Mucosa of rectum (tissue), 2 donors: ENCODE results near the gene BID.

ENCODE experiments used
- H3K27ac ChIP-seq, 2 donors: one replicate each; pipeline ENCODE4 v1.7.0; 2013; ENCODE audit warnings: inconsistent platforms in 2 of 2, low read depth in 2 of 2, low read length in 2 of 2
- H3K27me3 ChIP-seq, 2 donors: one replicate each; pipeline ENCODE4 v1.7.0; 2013; ENCODE audit warnings: low read length in 2 of 2; ENCODE audit not compliant: control insufficient read depth in 2 of 2, insufficient read depth in 2 of 2
- H3K36me3 ChIP-seq, 2 donors: one replicate each; pipeline ENCODE4 v1.7.0; 2013; ENCODE audit warnings: low read length in 2 of 2; ENCODE audit not compliant: control insufficient read depth in 2 of 2, insufficient read depth in 2 of 2
- H3K4me1 ChIP-seq, 2 donors: one replicate each; pipeline ENCODE4 v1.7.0; 2013; ENCODE audit warnings: low read length in 2 of 2, mild to moderate bottlenecking in 1 of 2; ENCODE audit not compliant: control insufficient read depth in 2 of 2, insufficient read depth in 2 of 2
- H3K4me3 ChIP-seq, 2 donors: one replicate each; pipeline ENCODE4 v1.7.0; 2013; ENCODE audit warnings: low read length in 2 of 2
- H3K9ac ChIP-seq, 2 donors: one replicate each; pipeline ENCODE4 v1.7.0; 2013; ENCODE audit warnings: low read length in 2 of 2, low read depth in 1 of 2, mild to moderate bottlenecking in 1 of 2
- H3K9me3 ChIP-seq, 2 donors: one replicate each; pipeline ENCODE4 v1.7.0; 2013; ENCODE audit warnings: low read length in 2 of 2; ENCODE audit not compliant: control insufficient read depth in 2 of 2
- donor health status: healthy.
- donor health status: Normal muscosa, but diverticular disease.

BID gene

GRCh38 chr22:17804331-17805080, 30.2 kb upstream of the BID start:
- H3K9ac ChIP-seq: no peak overlapping the region
- H3K27ac ChIP-seq: no peak overlapping the region
- H3K36me3 ChIP-seq: peaks cover 45 to 55% of the 10 kb centered on the region in 2 donors
- no peaks in the 10 kb centered on the region for H3K4me1 ChIP-seq
- no peak overlapping the region for H3K4me3 ChIP-seq
- no peaks in the 10 kb centered on the region for H3K27me3 ChIP-seq
- H3K9me3 ChIP-seq: no peaks in the 10 kb centered on the region

GRCh38 chr22:17803609-17804270, 29.5 kb upstream of the BID start:
- H3K27ac ChIP-seq: no peak overlapping the region
- peaks cover 39 to 49% of the 10 kb centered on the region in 2 donors for H3K36me3 ChIP-seq

GRCh38 chr22:17802822-17803221, 28.6 kb upstream of the BID start:
- H3K4me3 ChIP-seq: no peak overlapping the region
- H3K9ac ChIP-seq: no peak overlapping the region
- no peak overlapping the region for H3K27ac ChIP-seq
- peaks cover 31 to 40% of the 10 kb centered on the region in 2 donors for H3K36me3 ChIP-seq
- H3K9me3 ChIP-seq: no peaks in the 10 kb centered on the region
- H3K4me1 ChIP-seq: no peaks in the 10 kb centered on the region
- H3K27me3 ChIP-seq: no peaks in the 10 kb centered on the region

More at GRCh38 chr22:17803609-17804270, 29.5 kb upstream of the BID start:
- Histone ChIP-seq H3K9ac (no peak overlapping the region), H3K9me3 (no peaks in the 10 kb centered on the region), H3K27me3 (no peaks in the 10 kb centered on the region), H3K4me3 (no peak overlapping the region), H3K4me1 (no peaks in the 10 kb centered on the region)

GRCh38 chr22:17802411-17802810, 28.1 kb upstream of the BID start:
- Histone ChIP-seq H3K9ac (no peak overlapping the region), H3K4me3 (no peak overlapping the region), H3K27ac (no peak overlapping the region), H3K27me3 (no peaks in the 10 kb centered on the region), H3K36me3 (peaks cover 27 to 36% of the 10 kb centered on the region in 2 donors), H3K9me3 (no peaks in the 10 kb centered on the region), H3K4me1 (no peaks in the 10 kb centered on the region)

GRCh38 chr22:17797721-17798559, 23.7 kb upstream of the BID start:
- no peaks in the 10 kb centered on the region for H3K9me3 ChIP-seq
- no peak overlapping the region for H3K27ac ChIP-seq
- peaks cover 14 to 20% of the 10 kb centered on the region in 2 donors for H3K36me3 ChIP-seq
- H3K4me1 ChIP-seq: no peaks in the 10 kb centered on the region
- no peak overlapping the region for H3K9ac ChIP-seq
- H3K4me3 ChIP-seq: no peak overlapping the region
- no peaks in the 10 kb centered on the region for H3K27me3 ChIP-seq

GRCh38 chr22:17796695-17797094, 22.4 kb upstream of the BID start:
- H3K9ac ChIP-seq: no peak overlapping the region
- H3K27ac ChIP-seq: no peak overlapping the region
- H3K4me3 ChIP-seq: no peak overlapping the region
- H3K27me3 ChIP-seq: no peaks in the 10 kb centered on the region
- no peaks in the 10 kb centered on the region for H3K9me3 ChIP-seq
- no peaks in the 10 kb centered on the region for H3K4me1 ChIP-seq
- peaks cover 14 to 18% of the 10 kb centered on the region in 2 donors for H3K36me3 ChIP-seq

- Histone ChIP-seq H3K9me3 (no peaks in the 10 kb centered on the region), H3K27me3 (no peaks in the 10 kb centered on the region), H3K36me3 (peaks cover 17 to 21% of the 10 kb centered on the region in 2 donors), H3K4me1 (no peaks in the 10 kb centered on the region), H3K4me3 (no peak overlapping the region), H3K9ac (no peak overlapping the region), H3K27ac (no peak overlapping the region)
Measured at GRCh38 chr22:17795661-17796548, 21.6 kb upstream of the BID start.

- Histone ChIP-seq H3K36me3 (peaks cover 27 to 31% of the 10 kb centered on the region in 2 donors), H3K27ac (no peak overlapping the region), H3K9ac (no peak overlapping the region), H3K4me1 (no peaks in the 10 kb centered on the region), H3K27me3 (no peaks in the 10 kb centered on the region), H3K4me3 (no peak overlapping the region), H3K9me3 (no peaks in the 10 kb centered on the region)
Measured at GRCh38 chr22:17794726-17795542, 20.7 kb upstream of the BID start.

GRCh38 chr22:17792854-17793434, 18.7 kb upstream of the BID start:
- H3K27ac ChIP-seq: no peak overlapping the region
- H3K4me1 ChIP-seq: no peaks in the 10 kb centered on the region
- no peaks in the 10 kb centered on the region for H3K9me3 ChIP-seq
- no peak overlapping the region for H3K9ac ChIP-seq
- H3K4me3 ChIP-seq: no peak overlapping the region
- H3K27me3 ChIP-seq: no peaks in the 10 kb centered on the region
- peaks cover 36 to 41% of the 10 kb centered on the region in 2 donors for H3K36me3 ChIP-seq
